OCI-LY7 (cell line): ENCODE data around the gene RBP3. TPM values are rescaled to one million over a fixed set of nuclear protein-coding genes. Genes with fewer than 3 reads are reported as not detected.

Experiments
- BruUV-seq: library from RNA; stranded (reverse); fragments of 400-500 nt; replicated peaks from 2 replicates; lab custom pipeline; 2021; lab: Mats Ljungman, UMichigan
- CTCF ChIA-PET: fragments of 300-600 bp; sonication (Branson Sonifier 250); formaldehyde crosslinking; loops from one replicate; lab custom pipeline; 2022; ENCODE audit warnings: antibody characterized with exemption; ENCODE audit not compliant: unreplicated experiment; lab: Charles Lee
- POLR2A ChIA-PET: fragments of 300-600 bp; sonication (Branson Sonifier 250); formaldehyde crosslinking; loops from one replicate; lab custom pipeline; 2022; ENCODE audit warnings: antibody characterized with exemption; lab: Charles Lee
- DNase-seq: peaks from one replicate; pipeline ENCODE4 v3.0.0-alpha.2; 2015; ENCODE audit warnings: low spot score
- H2AFZ ChIP-seq: fragments of 200-600 bp; sonication (generic), shearing (Covaris generic); 2 replicates; pipeline ENCODE4 v1.6.1; 2014; ENCODE audit warnings: mild to moderate bottlenecking, antibody characterized with exemption, low read length, moderate library complexity
- H3K27ac ChIP-seq: fragments of 200-600 bp; sonication (generic); 2 replicates; pipeline ENCODE4 v1.5.1; 2014; ENCODE audit warnings: mixed run types, low read depth, mild to moderate bottlenecking, moderate library complexity, low read length, inconsistent platforms; ENCODE audit not compliant: poor library complexity, severe bottlenecking
- H3K36me3 ChIP-seq: fragments of 200-600 bp; sonication (generic); 2 replicates; pipeline ENCODE4 v1.6.1; 2014; ENCODE audit warnings: mild to moderate bottlenecking, antibody characterized with exemption, low read length, moderate library complexity, mixed read lengths; ENCODE audit not compliant: insufficient read depth
- H3K4me1 ChIP-seq: fragments of 200-600 bp; sonication (generic); 2 replicates; pipeline ENCODE4 v1.5.1; 2014; ENCODE audit warnings: mild to moderate bottlenecking, low read length; ENCODE audit not compliant: insufficient read depth, poor library complexity, severe bottlenecking
- H3K4me2 ChIP-seq: fragments of 200-600 bp; sonication (generic); 2 replicates; pipeline ENCODE4 v1.6.1; 2014; ENCODE audit warnings: mild to moderate bottlenecking, low read length
- H3K4me3 ChIP-seq: fragments of 200-600 bp; sonication (generic); 2 replicates; pipeline ENCODE4 v1.5.1; 2014; ENCODE audit warnings: mild to moderate bottlenecking, low read depth, low read length; ENCODE audit not compliant: poor library complexity, severe bottlenecking
- H3K79me2 ChIP-seq: fragments of 200-600 bp; sonication (generic); 2 replicates; pipeline ENCODE4 v1.6.1; 2016; ENCODE audit warnings: low read depth, mild to moderate bottlenecking, low read length, moderate library complexity, mixed read lengths; ENCODE audit not compliant: insufficient read depth
- H3K9me2 ChIP-seq: fragments of 200-600 bp; sonication (generic); 2 replicates; pipeline ENCODE4 v1.6.1; 2016; ENCODE audit warnings: mild to moderate bottlenecking, low read length, mixed read lengths; ENCODE audit not compliant: insufficient read depth
- H3K9me3 ChIP-seq: fragments of 200-600 bp; sonication (generic); 2 replicates; pipeline ENCODE4 v1.6.1; 2014; ENCODE audit warnings: mild to moderate bottlenecking, mixed run types, low read length, mixed read lengths
- H4K20me1 ChIP-seq: fragments of 200-600 bp; sonication (generic); 2 replicates; pipeline ENCODE4 v1.6.1; 2014; ENCODE audit warnings: mild to moderate bottlenecking, antibody characterized with exemption, low read length, moderate library complexity, mixed read lengths; ENCODE audit not compliant: insufficient read depth
- EZH2phosphoT487 ChIP-seq: fragments of 200-600 bp; sonication (generic); IDR thresholded peaks from 2 replicates; pipeline ENCODE4 v1.6.1; 2018; ENCODE audit warnings: low read depth, borderline replicate concordance, mild to moderate bottlenecking, mixed run types, antibody characterized with exemption, low read length, moderate library complexity, mixed read lengths
- intact Hi-C: fragments of 100-400 bp; cut with micrococcal nuclease; formaldehyde crosslinking; loops from one replicate; pipeline ENCODE4 v1.10.0; 2022; ENCODE audit not compliant: unreplicated experiment
- total RNA-seq, 2 experiments: library from RNA; depleted of rRNA in 1 of 2; stranded (reverse); fragments of >200 nt in 1 of 2; shearing (Covaris generic) in 1 of 2; gene quantifications; 2 replicates each; pipeline ENCODE4 v1.2.3, GENCODE V29; 2014 to 2022
- TF ChIP-seq, protein P1 (sequence below): fragments of 200-600 bp; sonication (generic); conservative IDR thresholded peaks from 2 replicates; pipeline ENCODE4 v1.5.1; 2014; ENCODE audit warnings: mild to moderate bottlenecking, antibody characterized with exemption, low read length, moderate library complexity, mixed read lengths

RBP3 gene
- total RNA-seq, 2 experiments from 2014 or later, result not detected

DNA sequence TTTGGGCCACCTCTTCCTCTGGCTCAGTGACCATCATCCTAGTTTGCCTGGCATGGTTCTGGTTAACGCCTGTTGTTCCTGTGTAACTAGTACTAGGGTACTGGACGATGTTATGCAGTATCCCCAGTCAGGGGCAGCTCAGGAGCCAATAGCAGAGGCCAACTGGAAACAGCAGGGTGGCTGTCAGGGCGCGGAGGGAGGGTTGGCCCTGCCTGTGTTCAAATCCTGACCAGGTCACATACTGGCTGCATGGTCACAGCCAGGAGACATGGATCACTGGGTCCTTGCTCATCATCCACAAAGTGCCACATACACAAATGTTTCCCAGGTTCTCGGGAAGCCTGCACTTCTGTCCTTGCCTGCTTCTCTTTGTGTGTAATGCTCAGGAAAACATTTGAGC, 12.3 kb upstream of the RBP3 start:
- Histone ChIP-seq H3K9me2 (no peaks in the 10 kb centered on the region), H3K27ac (no peak overlapping the region), H2AFZ (no peak overlapping the region), H3K36me3 (no peaks in the 10 kb centered on the region), H3K9me3 (no peaks in the 10 kb centered on the region), H3K4me3 (no peak overlapping the region), H3K4me1 (no peaks in the 10 kb centered on the region), H3K79me2 (no peaks in the 10 kb centered on the region), H4K20me1 (no peaks in the 10 kb centered on the region), H3K4me2 (no peak overlapping the region)
- CTCF ChIA-PET, result no interaction called here
- TF ChIP-seq, protein P1, sequence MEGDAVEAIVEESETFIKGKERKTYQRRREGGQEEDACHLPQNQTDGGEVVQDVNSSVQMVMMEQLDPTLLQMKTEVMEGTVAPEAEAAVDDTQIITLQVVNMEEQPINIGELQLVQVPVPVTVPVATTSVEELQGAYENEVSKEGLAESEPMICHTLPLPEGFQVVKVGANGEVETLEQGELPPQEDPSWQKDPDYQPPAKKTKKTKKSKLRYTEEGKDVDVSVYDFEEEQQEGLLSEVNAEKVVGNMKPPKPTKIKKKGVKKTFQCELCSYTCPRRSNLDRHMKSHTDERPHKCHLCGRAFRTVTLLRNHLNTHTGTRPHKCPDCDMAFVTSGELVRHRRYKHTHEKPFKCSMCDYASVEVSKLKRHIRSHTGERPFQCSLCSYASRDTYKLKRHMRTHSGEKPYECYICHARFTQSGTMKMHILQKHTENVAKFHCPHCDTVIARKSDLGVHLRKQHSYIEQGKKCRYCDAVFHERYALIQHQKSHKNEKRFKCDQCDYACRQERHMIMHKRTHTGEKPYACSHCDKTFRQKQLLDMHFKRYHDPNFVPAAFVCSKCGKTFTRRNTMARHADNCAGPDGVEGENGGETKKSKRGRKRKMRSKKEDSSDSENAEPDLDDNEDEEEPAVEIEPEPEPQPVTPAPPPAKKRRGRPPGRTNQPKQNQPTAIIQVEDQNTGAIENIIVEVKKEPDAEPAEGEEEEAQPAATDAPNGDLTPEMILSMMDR, result no peak
- TF ChIP-seq EZH2phosphoT487, result no peak
- intact Hi-C loops, result no loop called here
- DNase-seq, result no peak
- POLR2A ChIA-PET, result no interaction called here
- BruUV-seq, result no TSS peak

DNA sequence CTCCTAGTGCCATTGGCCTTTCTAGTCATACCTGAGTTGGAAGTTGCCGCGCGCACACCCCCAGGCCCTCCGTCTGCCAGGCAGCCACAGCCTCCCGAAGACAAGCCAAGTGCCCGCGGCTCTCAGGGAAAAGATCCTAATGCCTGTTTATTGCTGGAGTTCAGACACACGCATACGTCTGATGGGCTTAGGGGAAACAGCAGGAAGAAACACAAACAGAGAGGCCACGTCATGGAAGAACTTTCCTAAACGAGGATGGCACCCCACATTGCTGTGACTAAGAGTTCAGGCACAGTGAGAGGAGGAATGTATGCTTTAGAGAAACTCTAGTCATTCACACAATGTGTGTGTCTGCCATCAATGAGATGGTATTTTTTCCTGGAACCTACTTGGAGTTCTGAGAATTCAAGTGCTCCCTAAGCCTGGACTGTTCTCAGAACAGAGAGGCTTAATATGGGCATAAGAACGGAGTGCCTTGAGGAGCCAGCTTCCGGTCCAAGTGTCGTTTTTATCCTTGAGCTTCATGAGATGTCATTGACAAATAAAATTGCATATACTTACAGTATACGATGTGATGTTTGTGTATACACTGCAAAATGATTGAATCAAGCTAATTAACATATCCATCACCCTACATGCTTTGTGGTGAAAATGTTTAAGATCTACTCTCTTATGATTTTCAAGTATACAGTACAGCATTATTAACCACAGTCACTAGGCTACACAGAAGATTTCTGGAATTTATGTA, 11.6 kb upstream of the RBP3 start:
- intact Hi-C loops, result no loop called here
- POLR2A ChIA-PET, result no interaction called here
- H3K36me3 ChIP-seq, result no peaks in the 10 kb centered on the region
- no peak overlapping the region for H3K27ac ChIP-seq
- H3K4me1 ChIP-seq, result no peaks in the 10 kb centered on the region
- no peak overlapping the region for H3K4me3 ChIP-seq
- CTCF ChIA-PET, result interaction anchor here (1.0 kb wide), 1 partner anchor 21 kb away, joined by 3 read pairs; no protein-coding TSS in a partner anchor
- DNase-seq, result no peak
- H3K4me2 ChIP-seq, result no peak overlapping the region
- TF ChIP-seq EZH2phosphoT487, result no peak
- TF ChIP-seq, protein P1, result no peak
- no peaks in the 10 kb centered on the region for H3K9me3 ChIP-seq
- H3K79me2 ChIP-seq, result no peaks in the 10 kb centered on the region
- no TSS peak for BruUV-seq
- H4K20me1 ChIP-seq, result no peaks in the 10 kb centered on the region
- H2AFZ ChIP-seq, result no peak overlapping the region
- H3K9me2 ChIP-seq, result no peaks in the 10 kb centered on the region

DNA sequence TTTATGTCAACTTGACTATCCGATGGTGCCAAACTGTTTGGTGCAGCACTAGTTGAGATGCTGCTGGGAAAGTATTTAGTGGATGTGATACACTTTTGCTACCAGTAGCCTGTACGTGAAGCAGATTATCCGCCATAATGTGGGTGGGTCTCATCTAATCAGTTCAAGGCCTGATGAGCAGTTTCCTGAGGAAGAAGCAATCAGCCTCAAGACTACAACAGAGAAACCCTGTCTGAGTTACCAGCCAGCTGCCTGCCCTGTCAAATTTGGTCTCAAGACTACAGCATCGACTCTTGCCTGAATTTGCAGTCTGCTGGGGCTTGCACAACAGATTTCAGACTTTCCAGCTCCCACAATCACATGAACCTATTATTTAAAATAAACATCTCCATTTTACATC, 10.9 kb upstream of the RBP3 start:
- H2AFZ ChIP-seq, result no peak overlapping the region
- no peak overlapping the region for H3K4me2 ChIP-seq
- POLR2A ChIA-PET, result no interaction called here
- no peaks in the 10 kb centered on the region for H3K4me1 ChIP-seq
- DNase-seq, result no peak
- CTCF ChIA-PET, result interaction anchor here (1.0 kb wide), 1 partner anchor 22 kb away, joined by 3 read pairs; no protein-coding TSS in a partner anchor
- no peaks in the 10 kb centered on the region for H3K79me2 ChIP-seq
- no peak for TF ChIP-seq EZH2phosphoT487
- TF ChIP-seq, protein P1, result no peak
- H3K36me3 ChIP-seq, result no peaks in the 10 kb centered on the region
- H3K9me2 ChIP-seq, result no peaks in the 10 kb centered on the region
- H3K4me3 ChIP-seq, result no peak overlapping the region
- H3K27ac ChIP-seq, result no peak overlapping the region
- no peaks in the 10 kb centered on the region for H4K20me1 ChIP-seq
- intact Hi-C loops, result no loop called here
- BruUV-seq, result no TSS peak
- H3K9me3 ChIP-seq, result no peaks in the 10 kb centered on the region
